Gastroesophageal sphincter (tissue), 3 donors: Measurements from ENCODE around the gene PTGIR.
"Not testable (repeated sequence)": the region's sequence is repeated elsewhere in the genome, so short reads cannot be mapped to it uniquely, and the experiment has no call there.

Experiments
- CTCF ChIP-seq, 4 experiments: fragments of 200-600 bp in 2 of 4; fragments of 450-650 bp in 2 of 4; sonication (generic) in 1 of 4; IDR thresholded peaks; one replicate each; pipeline ENCODE4 v1.5.1; 2017 to 2019; ENCODE audit warnings: antibody characterized with exemption in 4 of 4, mild to moderate bottlenecking in 2 of 4, moderate library complexity in 2 of 4
- POLR2A ChIP-seq, 2 donors: fragments of 450-650 bp; IDR thresholded peaks; one replicate each; pipeline ENCODE4 v1.6.1; 2017; ENCODE audit warnings: antibody characterized with exemption in 2 of 2, mild to moderate bottlenecking in 2 of 2, moderate library complexity in 1 of 2

GRCh38 chr19:46628970-46629369, 4.1 kb upstream of the PTGIR start:
- not testable (repeated sequence) for TF ChIP-seq CTCF, POLR2A (IDR thresholded peaks at IDR 0.05)
